Fibroblast of lung (primary cell): Measurements from ENCODE around the gene BCL6.

Experiments used
- CTCF ChIP-seq, 2 donors: IDR thresholded peaks in 1 of 2; conservative IDR thresholded peaks in 1 of 2; 1 replicate in 1 of 2; 2 replicates in 1 of 2; pipeline ENCODE4 v1.5.1; 2011 to 2012; ENCODE audit warnings: low read length in 2 of 2, control low read depth in 1 of 2, inconsistent platforms in 1 of 2, low read depth in 1 of 2, mild to moderate bottlenecking in 1 of 2
- EZH2 ChIP-seq: IDR thresholded peaks from 2 replicates; pipeline ENCODE4 v1.5.1; 2012; ENCODE audit warnings: low read length, control low read depth, mild to moderate bottlenecking; ENCODE audit errors: missing control alignments

- TF ChIP-seq CTCF (conservative IDR thresholded peaks at IDR 0.05 in 1 of 2, IDR thresholded peaks at IDR 0.05 in 1 of 2; ENCODE audit: low read depth in 1 of 2, low read length in 2 of 2) = no peak
- no peak for TF ChIP-seq EZH2
These were observed 14.3 kb upstream of the BCL6 start for GRCh38 chr3:187759601-187760000.
